ENCODE measurements around the gene NME1. TPM values are rescaled to one million over a fixed set of nuclear protein-coding genes. Genes with fewer than 3 reads are reported as not detected.

The NME1 gene
- total and polyA plus RNA-seq, 9 of the 15 experiments (the other 6 are each of a cell fraction or from before 2014, with no cell fraction given), result 449 to 1,588 (median 604) TPM

GRCh38 chr17:51165680-51166197, 12.4 kb downstream of the NME1 start (continued):
- TF ChIP-seq BCLAF1 (IDR thresholded peaks at IDR 0.05; ENCODE audit: borderline replicate concordance in 1 of 2, control insufficient read depth in 1 of 2, low read depth in 2 of 2, low read length in 1 of 2), result peak in 1 of 2 experiments; percentile 51; a peak in 1 of 4 replicates
- peak; percentile 69; the same call in 1 of the 2 replicates for TF ChIP-seq THRB (CRISPR knock-in tag; conservative IDR thresholded peaks at IDR 0.05)
- TF ChIP-seq HNRNPL (IDR thresholded peaks at IDR 0.05; ENCODE audit: low read depth, low read length), result no peak
- peak; percentile 80 for TF ChIP-seq PHB2 (IDR thresholded peaks at IDR 0.05; ENCODE audit: low read depth)
- TF ChIP-seq PATZ1 (CRISPR knock-in tag; IDR thresholded peaks at IDR 0.05; ENCODE audit: borderline replicate concordance), result no peak
- no peak; the same call in 1 of the 2 replicates for TF ChIP-seq ZNF511 (CRISPR knock-in tag; IDR thresholded peaks at IDR 0.05)
- TF ChIP-seq RBM15 (IDR thresholded peaks at IDR 0.05; ENCODE audit: insufficient read depth, low read length), result no peak
- no peak for TF ChIP-seq ZKSCAN1 (IDR thresholded peaks at IDR 0.05; ENCODE audit: low read depth, low read length)
- no peak for TF ChIP-seq NFYB (IDR thresholded peaks at IDR 0.05; ENCODE audit: extremely low read depth, insufficient read length)
- no peak for TF ChIP-seq ZNF407 (IDR thresholded peaks at IDR 0.05; ENCODE audit: low read depth)
- 0 out of 2 replicates have a peak, but pooled peaks have one; percentile 33 for TF ChIP-seq MTA1 (IDR thresholded peaks at IDR 0.05; ENCODE audit: borderline replicate concordance)

Measured in K562 (cell line).